OCI-LY3 (cell line): Measurements from ENCODE around the gene PIK3C2G.

Source experiments
- H2AFZ ChIP-seq: fragments of 200-600, 300-600 bp; shearing (Covaris generic); 2 replicates; pipeline ENCODE4 v1.6.0; 2014; ENCODE audit warnings: antibody characterized with exemption, low read depth, low read length
- H3K27ac ChIP-seq: fragments of 200-600, 300-600 bp; sonication (generic); 2 replicates; pipeline ENCODE4 v1.5.1; 2014; ENCODE audit warnings: mild to moderate bottlenecking, low read length, moderate library complexity, mixed read lengths
- H3K27me3 ChIP-seq: fragments of 200-600, 300-600 bp; sonication (generic); 2 replicates; pipeline ENCODE4 v1.6.1; 2014; ENCODE audit warnings: low read depth, low read length, mixed read lengths
- H3K36me3 ChIP-seq: fragments of 200-600, 300-600 bp; sonication (generic); replicated peaks from 2 replicates; pipeline ENCODE3; 2014; ENCODE audit warnings: low read depth, low read length, mixed read lengths
- H3K4me1 ChIP-seq: fragments of 300-600, 200-600 bp; sonication (generic); 2 replicates; pipeline ENCODE4 v1.6.1; 2014; ENCODE audit warnings: low read length, mixed read lengths
- H3K4me2 ChIP-seq: fragments of 200-600, 300-600 bp; sonication (generic); 2 replicates; pipeline ENCODE4 v1.6.1; 2014; ENCODE audit warnings: low read length, mixed read lengths
- H3K4me3 ChIP-seq: fragments of 300-600, 200-600 bp; sonication (generic); 2 replicates; pipeline ENCODE4 v1.5.1; 2014; ENCODE audit warnings: antibody characterized with exemption, mild to moderate bottlenecking, low read length, moderate library complexity
- H3K79me2 ChIP-seq: fragments of 300-600, 200-600 bp; shearing (Covaris generic); 2 replicates; pipeline ENCODE4 v1.6.1; 2014; ENCODE audit warnings: mild to moderate bottlenecking, low read length, mixed read lengths
- H3K9ac ChIP-seq: fragments of 300-600, 200-600 bp; shearing (Covaris generic); 2 replicates; pipeline ENCODE4 v1.6.0; 2014; ENCODE audit warnings: mild to moderate bottlenecking, low read length, moderate library complexity
- H3K9me3 ChIP-seq: fragments of 200-600, 300-600 bp; shearing (Covaris generic); 2 replicates; pipeline ENCODE4 v1.6.1; 2014; ENCODE audit warnings: low read length, mixed read lengths; ENCODE audit not compliant: insufficient read depth
- H4K20me1 ChIP-seq: fragments of 200-600, 300-600 bp; sonication (generic); 2 replicates; pipeline ENCODE4 v1.6.1; 2016; ENCODE audit warnings: low read length, mixed read lengths; ENCODE audit not compliant: insufficient read depth
- CTCF ChIP-seq: fragments of 200-600, 300-600 bp; sonication (generic); IDR thresholded peaks from 2 replicates; pipeline ENCODE4 v1.5.1; 2014; ENCODE audit warnings: antibody characterized with exemption, low read length, low read depth
- EZH2phosphoT487 ChIP-seq: fragments of 200-600 bp; shearing (Covaris generic); IDR thresholded peaks from 2 replicates; pipeline ENCODE4 v1.6.1; 2018; ENCODE audit warnings: antibody characterized with exemption, mixed run types, low read depth

Gene PIK3C2G

GRCh38 chr12:18567787-18568186 lies 306.5 kb downstream of the PIK3C2G start:
- Histone ChIP-seq H2AFZ (no peak overlapping the region), H3K4me2 (no peak overlapping the region), H3K36me3 (no peaks in the 10 kb centered on the region)

GRCh38 chr12:18570543-18570942 lies 309.2 kb downstream of the PIK3C2G start:
- Histone ChIP-seq H3K27me3 (no peaks in the 10 kb centered on the region), H3K4me3 (no peak overlapping the region), H3K4me1 (no peaks in the 10 kb centered on the region), H3K79me2 (no peaks in the 10 kb centered on the region), H2AFZ (no peak overlapping the region), H3K27ac (no peak overlapping the region), H3K36me3 (no peaks in the 10 kb centered on the region), H3K9me3 (no peaks in the 10 kb centered on the region), H4K20me1 (no peaks in the 10 kb centered on the region), H3K4me2 (no peak overlapping the region), H3K9ac (no peak overlapping the region)
- no peak for TF ChIP-seq EZH2phosphoT487
- TF ChIP-seq CTCF = no peak

More at GRCh38 chr12:18567787-18568186, 306.5 kb downstream of the PIK3C2G start:
- Histone ChIP-seq H3K79me2 (no peaks in the 10 kb centered on the region), H3K27me3 (no peaks in the 10 kb centered on the region), H3K4me3 (no peak overlapping the region), H3K27ac (no peak overlapping the region), H4K20me1 (no peaks in the 10 kb centered on the region), H3K4me1 (no peaks in the 10 kb centered on the region), H3K9ac (no peak overlapping the region), H3K9me3 (no peaks in the 10 kb centered on the region)
- no peak for TF ChIP-seq CTCF
- TF ChIP-seq EZH2phosphoT487 = no peak

- Histone ChIP-seq H3K4me2 (no peak overlapping the region), H4K20me1 (no peaks in the 10 kb centered on the region), H3K9me3 (no peaks in the 10 kb centered on the region), H3K9ac (no peak overlapping the region), H3K4me1 (no peaks in the 10 kb centered on the region), H2AFZ (no peak overlapping the region), H3K4me3 (no peak overlapping the region), H3K36me3 (no peaks in the 10 kb centered on the region), H3K79me2 (no peaks in the 10 kb centered on the region), H3K27ac (no peak overlapping the region), H3K27me3 (no peaks in the 10 kb centered on the region)
- TF ChIP-seq EZH2phosphoT487 (no peak), CTCF (no peak)
Observed at GRCh38 chr12:18576104-18576626, 314.8 kb downstream of the PIK3C2G start.

GRCh38 chr12:18576648-18577047 lies 315.3 kb downstream of the PIK3C2G start:
- no peak overlapping the region for H3K4me2 ChIP-seq
- H3K79me2 ChIP-seq = no peaks in the 10 kb centered on the region
- H3K36me3 ChIP-seq = no peaks in the 10 kb centered on the region
- H3K9ac ChIP-seq = no peak overlapping the region
- no peak overlapping the region for H3K4me3 ChIP-seq
- no peaks in the 10 kb centered on the region for H3K4me1 ChIP-seq
- H3K9me3 ChIP-seq = no peaks in the 10 kb centered on the region
- no peaks in the 10 kb centered on the region for H3K27me3 ChIP-seq
- TF ChIP-seq CTCF = no peak
- TF ChIP-seq EZH2phosphoT487 = no peak
- no peak overlapping the region for H3K27ac ChIP-seq
- no peak overlapping the region for H2AFZ ChIP-seq
- no peaks in the 10 kb centered on the region for H4K20me1 ChIP-seq
